ENCODE results near the gene HHAT. TPM values are rescaled to one million over a fixed set of nuclear protein-coding genes. Genes with fewer than 3 reads are reported as not detected.

The HHAT gene
- total RNA-seq, 4 donors from 2014 or later, result 2.4 to 6.0 (median 4.4) TPM

DNA sequence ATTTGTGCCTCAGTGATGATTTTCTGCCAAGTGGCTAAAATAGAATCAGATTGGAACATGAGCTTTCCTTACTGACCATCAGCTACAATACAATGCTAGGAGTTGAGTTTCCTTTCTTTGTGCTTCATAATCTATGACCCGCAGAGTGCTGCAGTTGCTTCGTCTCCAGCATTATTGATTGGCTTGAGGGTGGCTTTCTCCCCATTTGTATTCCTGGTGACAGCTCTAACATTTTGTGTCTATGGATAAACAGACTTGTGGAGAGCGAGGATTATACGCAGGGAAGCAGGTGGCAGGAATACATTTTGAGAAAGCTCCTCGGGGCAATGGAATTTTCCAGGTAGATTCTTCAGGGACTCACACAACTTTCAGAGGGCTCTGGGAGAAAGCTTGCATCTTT lies 223.2 kb downstream of the HHAT start:
- TF ChIP-seq, protein P1, sequence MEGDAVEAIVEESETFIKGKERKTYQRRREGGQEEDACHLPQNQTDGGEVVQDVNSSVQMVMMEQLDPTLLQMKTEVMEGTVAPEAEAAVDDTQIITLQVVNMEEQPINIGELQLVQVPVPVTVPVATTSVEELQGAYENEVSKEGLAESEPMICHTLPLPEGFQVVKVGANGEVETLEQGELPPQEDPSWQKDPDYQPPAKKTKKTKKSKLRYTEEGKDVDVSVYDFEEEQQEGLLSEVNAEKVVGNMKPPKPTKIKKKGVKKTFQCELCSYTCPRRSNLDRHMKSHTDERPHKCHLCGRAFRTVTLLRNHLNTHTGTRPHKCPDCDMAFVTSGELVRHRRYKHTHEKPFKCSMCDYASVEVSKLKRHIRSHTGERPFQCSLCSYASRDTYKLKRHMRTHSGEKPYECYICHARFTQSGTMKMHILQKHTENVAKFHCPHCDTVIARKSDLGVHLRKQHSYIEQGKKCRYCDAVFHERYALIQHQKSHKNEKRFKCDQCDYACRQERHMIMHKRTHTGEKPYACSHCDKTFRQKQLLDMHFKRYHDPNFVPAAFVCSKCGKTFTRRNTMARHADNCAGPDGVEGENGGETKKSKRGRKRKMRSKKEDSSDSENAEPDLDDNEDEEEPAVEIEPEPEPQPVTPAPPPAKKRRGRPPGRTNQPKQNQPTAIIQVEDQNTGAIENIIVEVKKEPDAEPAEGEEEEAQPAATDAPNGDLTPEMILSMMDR (IDR thresholded peaks at IDR 0.05; ENCODE audit: low read depth), result no peak

DNA sequence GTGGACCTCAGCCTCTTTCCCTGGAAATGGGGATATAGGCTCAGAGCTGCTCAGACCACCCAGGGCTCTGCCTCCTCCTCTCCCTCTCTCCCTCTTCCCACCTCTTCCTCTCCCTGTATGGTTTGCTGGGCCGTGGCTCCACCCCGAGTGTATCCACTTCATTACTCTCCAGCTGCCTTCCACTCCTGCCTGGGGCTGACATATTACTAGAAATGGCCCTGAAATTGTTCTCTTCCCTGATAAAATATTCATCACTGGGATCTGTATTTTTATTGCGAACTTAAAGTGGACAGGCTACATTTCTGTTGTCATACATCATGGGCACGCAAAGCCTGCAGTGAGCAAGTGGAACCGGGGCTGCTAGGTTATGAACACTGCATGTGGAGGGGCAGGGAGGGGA lies 225.0 kb downstream of the HHAT start:
- TF ChIP-seq, protein P1 (IDR thresholded peaks at IDR 0.05; ENCODE audit: low read depth), result no peak

DNA sequence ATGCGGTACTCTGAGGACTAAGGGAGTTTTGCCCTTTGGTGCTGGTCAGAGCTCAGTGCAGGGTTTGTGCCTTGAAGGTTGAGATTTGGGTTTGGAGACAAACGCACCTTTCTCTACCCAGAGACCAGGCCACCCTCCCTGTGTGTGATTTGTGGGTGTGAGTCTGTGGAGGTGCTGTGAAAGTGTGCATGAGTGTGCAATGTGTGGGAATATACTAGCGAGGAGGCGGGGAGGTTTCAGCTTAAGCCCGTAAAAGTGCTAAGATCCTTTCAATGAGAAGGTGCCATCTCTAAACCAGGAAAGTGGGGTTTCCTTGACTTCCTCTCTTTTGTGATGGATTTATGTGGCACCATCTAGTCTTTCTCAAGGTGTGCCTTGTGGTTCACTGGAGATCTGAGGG lies 225.7 kb downstream of the HHAT start:
- TF ChIP-seq, protein P1 (IDR thresholded peaks at IDR 0.05; ENCODE audit: low read depth), result no peak

DNA sequence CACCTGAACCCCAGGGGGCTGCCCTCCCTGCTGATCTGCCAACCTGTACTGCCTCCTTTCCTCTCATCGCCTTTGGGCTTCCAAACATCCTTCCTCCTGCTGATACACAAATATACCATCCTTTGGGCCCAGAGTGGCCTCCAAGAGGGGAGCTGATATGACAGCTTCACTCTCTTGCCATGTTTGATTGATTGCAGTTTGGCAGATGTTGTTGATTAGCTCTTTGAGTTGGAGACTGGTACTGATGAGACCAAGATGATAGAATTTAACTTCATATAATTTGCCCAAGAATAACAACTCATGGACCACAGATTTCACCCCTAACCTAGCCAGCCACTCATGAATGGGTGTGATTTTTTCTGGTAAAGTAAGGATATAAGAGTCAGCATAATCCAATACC lies 227.8 kb downstream of the HHAT start:
- TF ChIP-seq, protein P1 (IDR thresholded peaks at IDR 0.05; ENCODE audit: low read depth), result no peak

DNA sequence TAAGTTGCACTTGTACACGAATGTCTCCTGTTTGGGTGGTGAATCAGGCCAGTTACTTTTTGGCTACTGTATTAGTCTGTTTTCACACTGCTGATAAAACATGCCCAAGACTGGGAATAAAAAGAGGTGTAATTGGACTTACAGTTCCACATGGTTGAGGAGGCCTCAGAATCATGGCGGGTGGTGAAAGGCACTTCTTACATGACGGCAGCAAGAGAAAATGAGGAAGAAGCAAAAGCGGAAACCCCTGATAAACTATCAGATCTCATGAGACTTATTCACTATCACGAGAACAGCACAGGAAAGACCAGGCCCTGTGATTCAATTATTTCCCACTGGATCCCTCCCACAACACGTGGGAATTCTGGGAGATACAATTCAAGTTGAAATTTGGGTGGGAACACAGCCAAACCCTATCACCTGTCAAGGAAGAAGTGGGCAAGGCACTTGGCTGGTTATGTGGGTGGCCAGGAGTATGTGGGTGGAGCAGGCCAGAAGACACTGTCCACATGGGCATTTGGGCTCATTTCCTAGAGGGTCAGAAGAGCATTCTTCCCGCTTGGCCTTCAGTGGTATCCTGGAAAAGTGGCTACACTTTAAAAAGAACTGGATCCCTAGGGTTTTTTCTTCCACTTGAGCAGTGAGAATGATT lies 228.8 kb downstream of the HHAT start:
- TF ChIP-seq, protein P1 (IDR thresholded peaks at IDR 0.05; ENCODE audit: low read depth), result no peak

DNA sequence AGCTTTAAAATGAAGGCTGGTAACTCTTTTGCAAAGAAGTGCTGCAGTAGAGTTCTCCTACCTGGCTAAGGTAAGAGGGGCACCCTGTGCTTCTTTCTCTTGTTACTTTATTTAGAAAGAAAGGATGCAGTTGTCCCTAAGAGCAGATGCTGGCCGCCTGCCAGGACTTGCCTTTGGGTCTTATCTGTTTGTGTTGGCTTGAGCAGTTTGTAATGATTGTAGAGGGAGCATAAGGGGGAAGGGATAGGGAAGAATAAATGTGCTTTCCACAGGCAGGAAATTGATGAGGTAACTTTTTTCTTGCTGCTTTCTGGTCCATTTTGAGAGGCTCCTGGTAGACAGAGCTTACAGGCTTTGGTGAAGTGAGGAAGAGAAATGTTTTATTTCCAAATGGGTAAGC lies 229.6 kb downstream of the HHAT start:
- TF ChIP-seq, protein P1 (IDR thresholded peaks at IDR 0.05; ENCODE audit: low read depth), result no peak

DNA sequence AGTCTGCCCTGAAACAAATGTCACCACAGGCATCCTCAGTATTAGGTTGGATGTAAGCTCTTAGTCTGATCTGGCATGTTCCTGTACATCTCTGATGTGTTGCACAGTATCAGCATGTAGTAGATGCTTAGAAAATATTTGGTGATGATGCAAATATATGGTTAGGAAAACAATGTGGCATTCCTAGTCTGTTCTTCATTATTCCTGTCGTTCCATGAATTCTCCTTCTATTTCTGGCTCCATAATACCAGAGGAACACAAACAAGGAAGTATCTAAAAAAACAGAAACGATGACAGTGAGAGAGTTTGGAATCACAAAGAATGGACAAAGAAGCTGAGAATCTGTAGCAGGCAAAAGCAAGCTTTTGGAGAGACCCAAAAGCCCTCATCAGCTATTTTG lies 236.6 kb downstream of the HHAT start:
- TF ChIP-seq, protein P1 (IDR thresholded peaks at IDR 0.05; ENCODE audit: low read depth), result no peak

All from subcutaneous adipose tissue (tissue), 4 donors.